Measurements from ENCODE around the gene SEPTIN14. TPM values are rescaled to one million over a fixed set of nuclear protein-coding genes. Genes with fewer than 3 reads are reported as not detected.

SEPTIN14 gene
- total RNA-seq, 1 experiment from 2014 or later: not detected

DNA sequence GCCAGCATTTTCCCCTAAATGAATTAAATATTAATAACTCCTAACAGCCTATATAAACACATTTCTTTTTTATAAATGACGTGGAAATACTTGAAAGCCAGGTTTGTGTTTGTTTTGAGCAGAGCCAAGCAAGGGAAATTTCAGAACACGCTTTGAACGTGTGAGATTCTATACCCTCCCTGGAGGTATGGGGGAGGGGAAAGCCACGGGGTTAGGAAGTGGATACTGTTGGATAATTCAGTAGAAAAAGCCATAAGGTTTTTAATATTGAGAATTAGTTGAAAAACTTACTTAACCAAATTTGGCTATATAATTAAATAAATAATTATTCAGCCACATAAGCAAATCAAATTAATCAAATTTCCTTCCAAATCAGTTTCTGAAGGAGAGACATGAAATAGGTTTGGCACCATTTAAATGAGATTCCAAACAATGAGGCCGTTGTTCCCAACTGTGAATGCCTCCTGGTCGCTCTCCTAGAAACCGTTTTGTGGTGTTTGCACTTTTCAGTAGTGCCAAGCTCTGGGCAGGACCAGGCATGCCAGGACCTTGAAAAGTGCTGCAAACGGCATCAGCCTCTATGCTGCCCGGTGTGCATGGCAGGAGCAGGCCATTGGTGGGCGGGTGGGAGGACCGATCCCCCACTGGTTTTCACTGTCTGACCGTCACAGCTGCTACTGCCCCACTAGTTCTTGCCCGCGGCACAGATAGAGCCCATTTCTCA, 88.1 kb downstream of the SEPTIN14 start:
- ATAC-seq (peak; percentile 47; the same call in 1 of the 2 replicates), DNase-seq (ENCODE audit: low read depth, low spot score) (no peak)
- RAD21 ChIA-PET (ENCODE audit: low non-redundant PET in 1 of 2, low total read pairs in 2 of 2, uncharacterized antibody in 2 of 2, unreplicated experiment in 2 of 2): interaction anchor here in 1 of 2 experiments (0.6 kb wide), 1 partner anchor 778 kb away, joined by 4 read pairs; no protein-coding TSS in a partner anchor
- no peak for TF ChIP-seq CEBPB (IDR thresholded peaks at IDR 0.05; ENCODE audit: low read depth)
- no peak for TF ChIP-seq CTCF (IDR thresholded peaks at IDR 0.05 in 2 of 3, conservative IDR thresholded peaks at IDR 0.05 in 1 of 3; ENCODE audit: borderline replicate concordance in 1 of 3, insufficient read depth in 1 of 3, low read depth in 2 of 3, low read length in 2 of 3)
- TF ChIP-seq, protein P1, sequence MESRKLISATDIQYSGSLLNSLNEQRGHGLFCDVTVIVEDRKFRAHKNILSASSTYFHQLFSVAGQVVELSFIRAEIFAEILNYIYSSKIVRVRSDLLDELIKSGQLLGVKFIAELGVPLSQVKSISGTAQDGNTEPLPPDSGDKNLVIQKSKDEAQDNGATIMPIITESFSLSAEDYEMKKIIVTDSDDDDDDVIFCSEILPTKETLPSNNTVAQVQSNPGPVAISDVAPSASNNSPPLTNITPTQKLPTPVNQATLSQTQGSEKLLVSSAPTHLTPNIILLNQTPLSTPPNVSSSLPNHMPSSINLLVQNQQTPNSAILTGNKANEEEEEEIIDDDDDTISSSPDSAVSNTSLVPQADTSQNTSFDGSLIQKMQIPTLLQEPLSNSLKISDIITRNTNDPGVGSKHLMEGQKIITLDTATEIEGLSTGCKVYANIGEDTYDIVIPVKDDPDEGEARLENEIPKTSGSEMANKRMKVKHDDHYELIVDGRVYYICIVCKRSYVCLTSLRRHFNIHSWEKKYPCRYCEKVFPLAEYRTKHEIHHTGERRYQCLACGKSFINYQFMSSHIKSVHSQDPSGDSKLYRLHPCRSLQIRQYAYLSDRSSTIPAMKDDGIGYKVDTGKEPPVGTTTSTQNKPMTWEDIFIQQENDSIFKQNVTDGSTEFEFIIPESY (IDR thresholded peaks at IDR 0.05; ENCODE audit: extremely low read depth, insufficient replicate concordance, low read length): no peak
- no peak for TF ChIP-seq EGR1 (IDR thresholded peaks at IDR 0.05; ENCODE audit: low read depth)
- TF ChIP-seq RAD21 (IDR thresholded peaks at IDR 0.05; ENCODE audit: low read depth): no peak
- no peak for TF ChIP-seq ZNF274 (IDR thresholded peaks at IDR 0.05; ENCODE audit: low read depth, low read length)
- Histone ChIP-seq H3K9ac (ENCODE audit: low read length) (no peak overlapping the region), H3K4me2 (ENCODE audit: low read length) (no peak overlapping the region), H2AFZ (ENCODE audit: low read depth, low read length, poor library complexity, severe bottlenecking) (no peak overlapping the region), H3K36me3 (ENCODE audit: control insufficient read depth in 1 of 2, insufficient read depth in 2 of 2, low read length in 2 of 2) (no peaks in the 10 kb centered on the region), H4K20me1 (ENCODE audit: insufficient read depth) (no peaks in the 10 kb centered on the region), H3K9me3 (ENCODE audit: control insufficient read depth in 1 of 2, insufficient read depth in 1 of 2, low read depth in 1 of 2, low read length in 2 of 2) (no peaks in the 10 kb centered on the region), H3K27me3 (ENCODE audit: insufficient read depth, low read length) (no peaks in the 10 kb centered on the region), H3K4me3 (replicated peaks in 1 of 2; ENCODE audit: low read depth in 1 of 2, low read length in 2 of 2) (no peak overlapping the region), H3K9me2 (ENCODE audit: insufficient read depth) (no peaks in the 10 kb centered on the region), H3K79me2 (ENCODE audit: insufficient read depth, low read length) (no peaks in the 10 kb centered on the region), H3K27ac (ENCODE audit: low read depth, low read length) (peak overlapping the region; percentile 38; the same call in 1 of the 2 replicates), H3K4me1 (ENCODE audit: control insufficient read depth in 1 of 2, insufficient read depth in 2 of 2, low read length in 2 of 2) (peaks cover 4 to 10% of the 10 kb centered on the region in 2 experiments; a peak in 3 of 4 replicates)
- no TSS peak for BruUV-seq (replicated peaks)
- intact Hi-C loops (cut with micrococcal nuclease): no loop called here
- CTCF ChIA-PET: no interaction called here
- POLR2A ChIA-PET: no interaction called here
